HG03045 (cell line): Measurements from ENCODE around the gene PPP1R2.
A peak's percentile ranks its signal among the peaks of the same experiment; 100 is the strongest.

Source experiments
- ATAC-seq: cut with Tn5 transposase; IDR thresholded peaks from one replicate; pipeline ENCODE4 v1.9.1; 2021; ENCODE audit warnings: mild to moderate bottlenecking, moderate library complexity; ENCODE audit not compliant: unreplicated experiment

Gene PPP1R2

DNA sequence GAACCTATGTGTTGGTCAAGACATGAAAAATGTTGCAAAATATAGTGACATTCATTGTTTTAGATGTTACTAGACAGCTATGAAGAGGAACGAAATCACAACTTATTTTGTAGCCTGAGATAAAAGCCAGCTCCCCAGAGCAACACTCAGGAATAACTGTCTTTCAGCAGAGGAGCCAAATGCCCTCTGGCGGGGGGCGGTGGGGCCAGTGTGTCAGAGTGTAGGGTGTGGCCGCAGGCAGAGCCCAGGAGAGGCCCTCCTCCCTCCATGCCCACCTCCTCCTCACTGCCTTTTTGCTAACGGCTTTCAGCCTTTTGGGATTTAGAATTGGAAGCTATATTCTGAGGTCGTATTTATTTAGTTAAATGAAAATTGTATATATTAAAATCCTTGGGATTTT lies 23.7 kb upstream of the PPP1R2 start:
- ATAC-seq = no peak

DNA sequence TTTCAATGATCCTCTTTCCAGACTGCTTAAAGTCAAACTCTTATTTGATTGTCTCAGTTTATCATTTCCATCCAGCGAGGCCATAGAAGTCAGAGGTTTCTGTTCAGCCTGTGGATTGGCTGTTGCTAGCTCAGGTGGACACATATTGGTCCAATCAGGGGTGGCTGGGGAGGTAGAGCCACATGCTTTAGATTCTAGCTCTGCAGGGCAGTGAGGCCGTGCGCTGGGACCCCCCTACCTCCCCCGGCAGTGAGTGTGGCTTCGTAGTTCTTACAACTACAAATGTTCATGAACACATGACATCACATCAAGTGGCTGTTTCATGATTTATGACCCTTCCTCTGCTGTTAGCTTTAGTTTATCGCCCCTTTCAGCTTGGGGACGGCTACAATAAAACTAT lies 22.6 kb upstream of the PPP1R2 start:
- no peak for ATAC-seq

GRCh38 chr3:195563317-195563716 lies 20.2 kb upstream of the PPP1R2 start:
- no peak for ATAC-seq

- ATAC-seq = no peak
Measured at GRCh38 chr3:195559723-195560409, 16.7 kb upstream of the PPP1R2 start.

DNA sequence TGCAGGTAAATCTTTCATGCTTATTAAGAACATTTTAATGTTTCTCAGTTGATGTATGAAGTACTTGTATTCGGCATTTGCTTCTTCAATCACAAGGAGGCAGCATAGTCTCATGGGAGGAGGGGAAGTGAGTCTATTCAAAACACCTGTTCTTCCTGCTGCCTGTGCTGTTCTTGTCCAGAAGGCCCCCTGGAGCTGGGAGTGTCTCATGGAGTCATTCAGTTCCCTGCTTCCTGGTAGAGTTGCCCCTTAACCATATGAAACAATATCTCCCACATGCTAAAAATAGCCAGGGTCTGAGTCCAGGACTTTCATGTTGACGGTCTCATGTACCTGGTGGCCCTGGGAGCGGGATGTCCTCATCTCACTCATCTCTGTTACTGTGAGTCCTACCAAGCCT lies 15.5 kb upstream of the PPP1R2 start:
- no peak for ATAC-seq

DNA sequence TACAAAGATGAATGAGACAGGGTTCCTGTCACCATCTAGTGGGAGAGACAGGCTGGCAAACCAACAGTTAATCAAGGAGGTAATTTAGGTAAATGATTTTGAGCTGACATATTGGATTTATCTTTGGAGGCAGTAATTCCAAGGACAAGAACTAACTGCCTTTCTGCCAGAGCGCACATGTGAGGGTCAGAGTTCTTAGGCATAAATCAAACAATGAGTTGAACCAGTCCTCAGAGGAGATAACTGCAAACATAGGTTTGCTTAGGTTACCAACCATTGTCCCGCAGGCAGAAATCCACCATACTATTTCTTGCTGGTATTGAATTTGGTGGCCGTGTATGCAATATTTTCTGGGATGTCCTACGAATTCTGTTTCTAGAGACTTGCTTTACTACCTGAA lies 14.2 kb upstream of the PPP1R2 start:
- no peak for ATAC-seq

- ATAC-seq = no peak
Measured at GRCh38 chr3:195556390-195556789, 13.3 kb upstream of the PPP1R2 start.

DNA sequence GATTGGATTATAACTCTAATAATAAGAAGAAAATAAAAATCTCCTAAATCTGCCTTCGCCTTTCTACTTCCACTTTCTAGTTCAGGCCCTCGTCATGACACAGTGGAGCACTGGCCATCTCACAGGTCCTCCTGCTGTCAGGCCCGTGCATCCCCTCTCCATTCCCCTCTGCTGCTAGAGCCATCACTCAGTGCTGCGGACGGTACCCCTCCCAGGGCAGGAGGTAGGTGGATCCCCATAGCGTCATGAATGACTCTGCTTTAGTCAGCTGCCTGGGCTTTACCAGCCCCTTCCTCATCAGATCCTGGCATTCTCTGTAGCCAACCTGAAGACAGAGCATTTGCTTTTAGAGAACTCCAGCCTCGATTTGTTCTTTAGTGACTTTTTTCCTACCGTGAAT lies 12.0 kb upstream of the PPP1R2 start:
- ATAC-seq = no peak

DNA sequence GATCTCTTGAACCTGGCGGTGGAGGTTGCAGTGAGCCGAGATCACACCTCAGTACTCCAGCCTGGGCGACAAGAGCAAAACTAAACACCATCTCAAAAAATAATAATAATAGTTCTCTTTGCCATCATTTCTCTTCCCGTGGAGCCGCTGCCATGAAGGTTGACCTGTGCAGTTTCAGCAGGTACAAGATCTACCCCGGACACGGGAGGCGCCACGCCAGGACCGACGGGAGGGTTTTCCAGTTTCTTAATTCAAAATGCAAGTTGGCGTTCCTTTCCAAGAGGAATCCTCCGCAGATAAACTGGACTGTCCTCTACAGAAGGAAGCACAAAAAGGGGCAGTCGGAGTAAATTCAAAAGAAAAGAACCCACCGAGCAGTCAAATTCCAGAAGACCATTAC lies 11.3 kb upstream of the PPP1R2 start:
- ATAC-seq = no peak

- ATAC-seq = no peak
Measured at GRCh38 chr3:195553268-195553667, 10.1 kb upstream of the PPP1R2 start.

- ATAC-seq = no peak
Measured at GRCh38 chr3:195551381-195551978, 8.4 kb upstream of the PPP1R2 start.

GRCh38 chr3:195550723-195551122 lies 7.6 kb upstream of the PPP1R2 start:
- ATAC-seq = no peak

GRCh38 chr3:195549931-195550519 lies 6.9 kb upstream of the PPP1R2 start:
- ATAC-seq = peak; percentile 61

GRCh38 chr3:195548987-195549386 lies 5.9 kb upstream of the PPP1R2 start:
- ATAC-seq = no peak

- no peak for ATAC-seq
Measured at GRCh38 chr3:195548501-195548900, 5.4 kb upstream of the PPP1R2 start.

- ATAC-seq = no peak
Measured at GRCh38 chr3:195548006-195548405, 4.9 kb upstream of the PPP1R2 start.

GRCh38 chr3:195546130-195546560 lies 3.0 kb upstream of the PPP1R2 start:
- ATAC-seq = no peak

GRCh38 chr3:195544634-195545033 lies 1.5 kb upstream of the PPP1R2 start:
- ATAC-seq = no peak

DNA sequence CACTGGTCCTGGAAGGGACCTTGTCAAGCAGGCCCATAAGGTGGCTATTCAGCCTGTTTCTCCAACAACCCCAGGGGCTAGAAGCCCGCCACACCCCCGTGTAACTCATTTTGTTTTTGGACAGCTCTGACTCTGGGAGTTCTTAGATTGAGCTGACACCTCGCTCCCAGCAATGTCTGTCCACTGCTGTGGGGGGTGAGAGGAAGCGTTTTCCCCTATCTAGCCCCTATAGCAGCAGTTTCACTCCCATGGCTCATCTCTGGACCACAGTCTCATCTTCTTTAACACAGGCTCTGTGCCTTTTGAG lies 1.1 kb upstream of the PPP1R2 start:
- no peak for ATAC-seq

DNA sequence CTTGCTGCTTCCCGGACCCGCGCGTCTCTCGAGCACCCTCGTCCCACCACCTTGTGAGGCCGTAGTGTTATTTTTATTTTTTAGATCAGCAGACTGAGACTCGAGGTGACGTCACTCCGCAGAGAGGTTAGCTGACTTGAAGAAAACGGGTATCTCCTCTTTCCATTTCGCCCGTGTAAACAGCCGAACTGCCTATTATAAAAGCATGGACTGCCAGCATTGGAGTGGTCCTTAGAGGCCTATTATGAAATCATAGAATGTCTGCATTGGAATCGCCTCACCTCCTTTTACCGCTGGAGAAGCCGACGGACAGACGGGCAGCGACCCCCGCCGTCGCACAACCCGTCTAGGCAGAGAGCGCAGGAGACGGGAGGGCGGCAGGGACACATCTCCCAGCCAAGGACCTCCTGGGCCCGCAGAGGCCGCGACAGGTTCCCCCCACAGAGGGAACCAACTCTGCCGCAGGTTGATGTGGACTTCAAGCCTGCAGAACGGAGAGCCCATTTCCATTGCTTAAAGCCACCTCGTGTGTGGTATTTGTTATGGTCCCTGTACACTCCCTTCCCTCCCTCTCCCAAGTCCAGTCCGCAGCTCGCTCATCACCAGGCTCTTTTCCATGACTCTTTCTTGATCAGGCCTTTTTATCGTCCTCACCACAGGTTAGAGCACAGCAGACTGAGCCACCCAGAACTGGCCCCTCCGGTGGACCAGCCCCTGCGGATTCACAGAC lies 540 bp upstream of the PPP1R2 start:
- ATAC-seq = peak; percentile 2

- no peak for ATAC-seq
Measured at GRCh38 chr3:195542316-195542697, 818 bp downstream of the PPP1R2 start.

- no peak for ATAC-seq
Measured at GRCh38 chr3:195540511-195540910, 2.6 kb downstream of the PPP1R2 start.
